ENCODE results near the gene PLIN5.
"Not testable (repeated sequence)": the region's sequence is repeated elsewhere in the genome, so short reads cannot be mapped to it uniquely, and the experiment has no call there.

The PLIN5 gene

GRCh38 chr19:4567584-4568071 lies 32.6 kb upstream of the PLIN5 start:
- peak; percentile 82 for TF ChIP-seq CTCF (conservative IDR thresholded peaks at IDR 0.05; ENCODE audit: control insufficient read depth, insufficient read depth, low read depth, low read length)
- peak; percentile 60 for DNase-seq (ENCODE audit: low read depth)
- no peak overlapping the region for H3K4me3 ChIP-seq (ENCODE audit: control insufficient read depth, low read depth, low read length)

- no peak for DNase-seq (ENCODE audit: low read depth)
- no peak for TF ChIP-seq CTCF (conservative IDR thresholded peaks at IDR 0.05; ENCODE audit: control insufficient read depth, insufficient read depth, low read depth, low read length)
- no peak overlapping the region for H3K4me3 ChIP-seq (ENCODE audit: control insufficient read depth, low read depth, low read length)
These were observed 31.5 kb upstream of the PLIN5 start for GRCh38 chr19:4566402-4567051.

- DNase-seq (ENCODE audit: low read depth) = not testable (repeated sequence)
These were observed 28.5 kb upstream of the PLIN5 start for GRCh38 chr19:4563562-4563961.

GRCh38 chr19:4562085-4562484 lies 27.1 kb upstream of the PLIN5 start:
- not testable (repeated sequence) for H3K4me3 ChIP-seq (ENCODE audit: control insufficient read depth, low read depth, low read length); DNase-seq (ENCODE audit: low read depth)

More at GRCh38 chr19:4563562-4563961, 28.5 kb upstream of the PLIN5 start:
- not testable (repeated sequence) for H3K4me3 ChIP-seq (ENCODE audit: control insufficient read depth, low read depth, low read length)

- no peak within 1 kb of the TSS for H3K4me3 ChIP-seq (ENCODE audit: control insufficient read depth, low read depth, low read length)
- DNase-seq (ENCODE audit: low read depth) = no peak
- no peak for TF ChIP-seq CTCF (conservative IDR thresholded peaks at IDR 0.05; ENCODE audit: control insufficient read depth, insufficient read depth, low read depth, low read length)
These were observed 24.5 kb upstream of the PLIN5 start, which contains the start of gene SEMA6B for GRCh38 chr19:4559569-4559968. Gene SEMA6B, minus strand, starts transcription at chr19:4559684. Its CDS starts 1,227 bp downstream, at chr19:4558457.

- DNase-seq (ENCODE audit: low read depth) = no peak
- peak; percentile 80 for TF ChIP-seq CTCF (conservative IDR thresholded peaks at IDR 0.05; ENCODE audit: control insufficient read depth, insufficient read depth, low read depth, low read length)
- H3K4me3 ChIP-seq (ENCODE audit: control insufficient read depth, low read depth, low read length) = no peak overlapping the region
These were observed 23.2 kb upstream of the PLIN5 start for GRCh38 chr19:4557971-4558941.

GRCh38 chr19:4557144-4557970 lies 22.3 kb upstream of the PLIN5 start:
- no peak for TF ChIP-seq CTCF (conservative IDR thresholded peaks at IDR 0.05; ENCODE audit: control insufficient read depth, insufficient read depth, low read depth, low read length)
- no peak overlapping the region for H3K4me3 ChIP-seq (ENCODE audit: control insufficient read depth, low read depth, low read length)
- no peak for DNase-seq (ENCODE audit: low read depth)

All from fibroblast of mammary gland (primary cell).